H9 (cell line): Measurements from ENCODE around the gene SLC35F5. TPM values are rescaled to one million over a fixed set of nuclear protein-coding genes. Genes with fewer than 3 reads are reported as not detected.

Experiments
- DNase-seq: peaks from one replicate; pipeline ENCODE4 v3.0.0-alpha.2; 2017
- H2AFZ ChIP-seq: one replicate; pipeline ENCODE4 v1.6.1; 2013; ENCODE audit warnings: mild to moderate bottlenecking, low read length, control low read depth, moderate library complexity
- H2AK5ac ChIP-seq: 2 replicates; pipeline ENCODE4 v1.6.1; 2013; ENCODE audit warnings: low read length, control low read depth, mixed read lengths; ENCODE audit not compliant: insufficient read length
- H2BK120ac ChIP-seq: one replicate; pipeline ENCODE4 v1.6.1; 2013; ENCODE audit warnings: low read depth, mild to moderate bottlenecking, low read length, control low read depth, inconsistent platforms; ENCODE audit not compliant: poor library complexity, severe bottlenecking
- H2BK12ac ChIP-seq: 2 replicates; pipeline ENCODE4 v1.6.1; 2013; ENCODE audit warnings: low read length, control low read depth, mixed read lengths, low read depth; ENCODE audit not compliant: insufficient read length
- H2BK15ac ChIP-seq: 2 replicates; pipeline ENCODE4 v1.6.1; 2013; ENCODE audit warnings: low read depth, low read length, control low read depth
- H2BK20ac ChIP-seq: one replicate; pipeline ENCODE4 v1.6.1; 2013; ENCODE audit warnings: low read depth, mild to moderate bottlenecking, low read length, control low read depth, inconsistent platforms; ENCODE audit not compliant: poor library complexity, severe bottlenecking
- H2BK5ac ChIP-seq: 2 replicates; pipeline ENCODE4 v1.6.1; 2013; ENCODE audit warnings: low read length, control low read depth, mixed read lengths; ENCODE audit not compliant: insufficient read length
- H3K14ac ChIP-seq: 2 replicates; pipeline ENCODE4 v1.6.1; 2013; ENCODE audit warnings: low read length, control low read depth; ENCODE audit not compliant: insufficient read depth
- H3K18ac ChIP-seq: 2 replicates; pipeline ENCODE4 v1.6.1; 2013; ENCODE audit warnings: low read depth, mild to moderate bottlenecking, mixed read lengths, low read length, control low read depth; ENCODE audit not compliant: insufficient read length
- H3K23ac ChIP-seq: 2 replicates; pipeline ENCODE4 v1.6.1; 2013; ENCODE audit warnings: low read length, control low read depth, mixed read lengths, low read depth; ENCODE audit not compliant: insufficient read length
- H3K23me2 ChIP-seq: 2 replicates; pipeline ENCODE4 v1.6.1; 2013; ENCODE audit warnings: low read depth, mild to moderate bottlenecking, mixed read lengths, low read length, control low read depth; ENCODE audit not compliant: insufficient read length, poor library complexity, severe bottlenecking
- H3K27ac ChIP-seq: 2 replicates; pipeline ENCODE4 v1.5.1; 2013; ENCODE audit warnings: low read length, control low read depth, mixed read lengths, low read depth; ENCODE audit not compliant: insufficient read length
- H3K27me3 ChIP-seq: 2 replicates; pipeline ENCODE4 v1.6.1; 2013; ENCODE audit warnings: low read length, control low read depth, inconsistent platforms; ENCODE audit not compliant: insufficient read depth
- H3K4ac ChIP-seq: 2 replicates; pipeline ENCODE4 v1.6.1; 2013; ENCODE audit warnings: low read depth, mild to moderate bottlenecking, control low read depth, inconsistent platforms, low read length, moderate library complexity
- H3K4me1 ChIP-seq: 2 replicates; pipeline ENCODE4 v1.6.1; 2013; ENCODE audit warnings: low read length, control low read depth, inconsistent platforms; ENCODE audit not compliant: insufficient read depth
- H3K4me2 ChIP-seq: 2 replicates; pipeline ENCODE4 v1.6.1; 2013; ENCODE audit warnings: low read length, control low read depth, mixed read lengths; ENCODE audit not compliant: insufficient read length, insufficient read depth
- H3K56ac ChIP-seq: 2 replicates; pipeline ENCODE4 v1.6.1; 2013; ENCODE audit warnings: low read depth, mild to moderate bottlenecking, mixed read lengths, low read length, control low read depth; ENCODE audit not compliant: insufficient read length
- H3K79me1 ChIP-seq: 2 replicates; pipeline ENCODE4 v1.6.1; 2013; ENCODE audit warnings: low read depth, mild to moderate bottlenecking, moderate library complexity, low read length, control low read depth, inconsistent platforms; ENCODE audit not compliant: insufficient read depth, poor library complexity, severe bottlenecking
- H3K79me2 ChIP-seq: 2 replicates; pipeline ENCODE4 v1.6.1; 2013; ENCODE audit warnings: low read length, control low read depth, inconsistent platforms; ENCODE audit not compliant: insufficient read depth
- H3K9ac ChIP-seq: 2 replicates; pipeline ENCODE4 v1.6.1; 2013; ENCODE audit warnings: low read length, control low read depth, mixed read lengths; ENCODE audit not compliant: insufficient read length; ENCODE audit errors: extremely low read depth
- H3K9me3 ChIP-seq: one replicate; pipeline ENCODE4 v1.6.1; 2013; ENCODE audit warnings: low read depth, low read length, inconsistent platforms; ENCODE audit not compliant: control insufficient read depth
- H3T11ph ChIP-seq: one replicate; pipeline ENCODE4 v1.6.1; 2013; ENCODE audit warnings: mild to moderate bottlenecking, low read length, control low read depth, inconsistent platforms
- H4K20me1 ChIP-seq: one replicate; pipeline ENCODE4 v1.6.1; 2013; ENCODE audit not compliant: control insufficient read depth, insufficient read length, insufficient read depth
- H4K5ac ChIP-seq: 2 replicates; pipeline ENCODE4 v1.6.1; 2013; ENCODE audit warnings: low read depth, mild to moderate bottlenecking, mixed read lengths, low read length, control low read depth; ENCODE audit not compliant: insufficient read length
- H4K8ac ChIP-seq: replicated peaks from 2 replicates; pipeline ENCODE4 v1.6.1; 2013; ENCODE audit warnings: low read length, control low read depth, mixed read lengths, low read depth; ENCODE audit not compliant: insufficient read length
- H4K91ac ChIP-seq: 2 replicates; pipeline ENCODE4 v1.6.1; 2013; ENCODE audit warnings: low read depth, mild to moderate bottlenecking, moderate library complexity, mixed read lengths, low read length, control low read depth; ENCODE audit not compliant: insufficient read length
- H3K27ac Mint-ChIP-seq, 3 experiments: 2 replicates in 2 of 3; 3 replicates in 1 of 3; pipeline ENCODE4 v1.8.0; 2020 to 2021; ENCODE audit warnings: mixed read lengths in 3 of 3, mild to moderate bottlenecking in 1 of 3, moderate library complexity in 1 of 3
- H3K27me3 Mint-ChIP-seq: 2 replicates; pipeline ENCODE4 v1.8.0; 2021; ENCODE audit warnings: low read depth, mild to moderate bottlenecking, moderate library complexity, mixed read lengths
- H3K36me3 Mint-ChIP-seq, 3 experiments: 2 replicates in 2 of 3; 3 replicates in 1 of 3; pipeline ENCODE4 v1.8.0; 2020 to 2021; ENCODE audit warnings: low read depth in 3 of 3, mixed read lengths in 3 of 3; ENCODE audit not compliant: insufficient read depth in 1 of 3
- H3K4me1 Mint-ChIP-seq, 2 experiments: 2 replicates each; pipeline ENCODE4 v1.8.0; 2020; ENCODE audit warnings: mixed read lengths in 2 of 2
- H3K4me3 Mint-ChIP-seq, 2 experiments: 2 replicates in 1 of 2; 3 replicates in 1 of 2; pipeline ENCODE4 v1.8.0; 2020 to 2021; ENCODE audit warnings: mild to moderate bottlenecking in 2 of 2, mixed read lengths in 2 of 2, moderate library complexity in 1 of 2
- H3K9me3 Mint-ChIP-seq, 2 experiments: 2 replicates in 1 of 2; 3 replicates in 1 of 2; pipeline ENCODE4 v1.8.0; 2020; ENCODE audit warnings: mild to moderate bottlenecking in 2 of 2, mixed read lengths in 2 of 2, moderate library complexity in 1 of 2
- CTCF ChIP-seq: fragments of 200-600 bp; sonication (generic); conservative IDR thresholded peaks from 3 replicates; pipeline ENCODE4 v1.8.0; 2021; ENCODE audit warnings: antibody characterized with exemption, mild to moderate bottlenecking
- WGBS: extraction: QIAGEN DNeasy Blood & Tissue Kit; methylation state at CpG from one replicate; pipeline ENCODE4 v1.1.7; 2013; ENCODE audit warnings: missing lambda C conversion rate, low lambda C conversion rate, mixed read lengths; ENCODE audit not compliant: insufficient read length; ENCODE audit errors: extremely low coverage; 5-methylcytosine and 5-hydroxymethylcytosine counted together
- total RNA-seq: library from RNA; stranded (reverse); gene quantifications from 2 replicates; pipeline ENCODE4 v1.2.1, GENCODE V29; 2021

SLC35F5 gene
- total RNA-seq, 1 experiment from 2014 or later: 31.3 TPM

- no peak overlapping the region for H3K4ac ChIP-seq
- no peak overlapping the region for H3K27ac ChIP-seq
- no peak for DNase-seq
- no peaks in the 10 kb centered on the region for H3K4me1 ChIP-seq
- no peak overlapping the region for H3K9ac ChIP-seq
- TF ChIP-seq CTCF: no peak
- H2BK5ac ChIP-seq: no peak overlapping the region
- no peak overlapping the region for H2BK120ac ChIP-seq
- H3K18ac ChIP-seq: no peak overlapping the region
- peaks cover 4 to 6% of the 10 kb centered on the region in 2 experiments for H3K4me1 Mint-ChIP-seq
- H3K23me2 ChIP-seq: no peaks in the 10 kb centered on the region
- H3K36me3 Mint-ChIP-seq: no peaks in the 10 kb centered on the region
- no CpG with 5 or more reads among the region's 6 CpGs for WGBS
- no peaks in the 10 kb centered on the region for H3K79me1 ChIP-seq
- H3K27me3 Mint-ChIP-seq: peaks cover 5% of the 10 kb centered on the region; the same call in 1 of the 2 replicates
- no peak overlapping the region for H2BK20ac ChIP-seq
- no peak overlapping the region for H4K91ac ChIP-seq
- no peak overlapping the region for H3K4me3 Mint-ChIP-seq
- H3K23ac ChIP-seq: no peak overlapping the region
- no peak overlapping the region for H2AFZ ChIP-seq
- no peak overlapping the region for H3K4me2 ChIP-seq
- no peaks in the 10 kb centered on the region for H3K27me3 ChIP-seq
- H3K27ac Mint-ChIP-seq: no peak overlapping the region
- no peak overlapping the region for H3T11ph ChIP-seq
- no peaks in the 10 kb centered on the region for H3K9me3 Mint-ChIP-seq
- no peak overlapping the region for H3K14ac ChIP-seq
- H4K20me1 ChIP-seq: no peaks in the 10 kb centered on the region
- no peak overlapping the region for H2AK5ac ChIP-seq
- H3K9me3 ChIP-seq: no peaks in the 10 kb centered on the region
- no peaks in the 10 kb centered on the region for H3K79me2 ChIP-seq
- no peak overlapping the region for H4K8ac ChIP-seq
- no peak overlapping the region for H4K5ac ChIP-seq
- H3K56ac ChIP-seq: no peak overlapping the region
- H2BK15ac ChIP-seq: no peak overlapping the region
- H2BK12ac ChIP-seq: no peak overlapping the region
Observed at GRCh38 chr2:113796592-113797175, 40.2 kb upstream of the SLC35F5 start.
